NOMO-1 (cell line): ENCODE data around the gene TAS2R41.
A peak's percentile ranks its signal among the peaks of the same experiment; 100 is the strongest.

Experiments
- DNase-seq, 2 experiments: peaks; one replicate each; lab custom pipeline; 2025; ENCODE audit not compliant: unreplicated experiment in 2 of 2; lab: John Stamatoyannopoulos, UW

TAS2R41 gene

GRCh38 chr7:143492043-143492471 lies 14.4 kb downstream of the TAS2R41 start:
- DNase-seq, result peak in 1 of 2 experiments; percentile 6

DNA sequence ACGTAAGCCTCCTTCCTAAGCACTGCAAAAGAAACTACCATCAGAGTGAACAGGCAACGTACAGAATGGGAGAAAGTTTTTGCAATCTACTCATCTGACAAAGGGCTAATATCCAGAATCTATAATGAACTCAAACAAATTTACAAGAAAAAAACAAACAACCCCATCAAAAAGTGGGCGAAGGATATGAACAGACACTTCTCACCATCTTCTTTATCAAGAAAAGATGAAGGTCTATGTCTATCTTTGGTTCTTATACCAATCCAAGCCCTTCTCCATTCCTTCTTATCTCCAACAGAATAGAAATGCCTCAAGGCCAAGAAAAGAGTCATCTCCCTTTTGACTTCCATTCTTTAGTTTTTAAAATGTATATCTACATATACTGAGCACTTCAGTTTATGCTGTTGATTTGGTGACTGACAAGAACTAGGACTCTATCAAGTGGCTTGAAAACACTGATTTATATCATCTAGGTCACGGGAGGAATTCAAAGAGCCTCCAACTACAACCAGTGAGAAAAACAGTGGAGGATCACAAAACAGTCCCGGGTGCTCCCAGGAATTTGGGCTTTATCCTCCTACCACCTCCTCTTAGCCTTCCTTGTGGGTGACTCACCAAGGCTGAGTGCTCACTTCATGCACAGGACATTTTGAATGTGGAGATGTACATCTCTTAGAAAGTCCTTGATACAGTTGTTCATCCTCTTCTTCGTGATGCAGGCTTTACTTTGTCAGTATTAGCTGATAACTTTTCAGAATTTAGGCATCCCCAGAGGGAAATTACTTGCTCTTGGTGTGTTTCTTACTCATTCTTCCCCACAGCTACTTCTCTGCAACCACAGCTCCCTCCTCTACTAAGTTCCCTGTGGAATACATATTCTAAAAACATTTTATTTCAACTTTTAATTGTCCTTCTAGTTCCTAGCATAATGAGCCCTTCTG lies 15.4 kb downstream of the TAS2R41 start:
- DNase-seq, result no peak

DNA sequence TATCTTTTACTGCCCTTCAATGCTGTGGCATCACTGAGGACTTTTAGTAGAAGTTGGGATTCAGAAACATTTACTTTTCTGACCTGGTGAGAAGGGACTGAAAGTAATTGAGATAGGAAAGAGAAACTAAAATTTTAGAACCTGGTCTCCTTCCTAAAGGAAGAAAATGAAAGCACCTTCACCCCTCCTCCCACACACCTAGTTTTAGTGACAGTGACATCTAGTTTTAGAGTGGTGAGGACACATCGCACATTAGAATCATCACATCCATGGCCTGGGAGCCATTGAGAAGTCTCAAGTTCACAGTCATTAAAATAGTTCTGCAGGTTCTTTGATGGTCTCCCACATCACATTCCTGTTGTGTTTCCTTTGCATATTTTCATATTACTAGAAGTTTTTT lies 16.1 kb downstream of the TAS2R41 start:
- no peak for DNase-seq

DNA sequence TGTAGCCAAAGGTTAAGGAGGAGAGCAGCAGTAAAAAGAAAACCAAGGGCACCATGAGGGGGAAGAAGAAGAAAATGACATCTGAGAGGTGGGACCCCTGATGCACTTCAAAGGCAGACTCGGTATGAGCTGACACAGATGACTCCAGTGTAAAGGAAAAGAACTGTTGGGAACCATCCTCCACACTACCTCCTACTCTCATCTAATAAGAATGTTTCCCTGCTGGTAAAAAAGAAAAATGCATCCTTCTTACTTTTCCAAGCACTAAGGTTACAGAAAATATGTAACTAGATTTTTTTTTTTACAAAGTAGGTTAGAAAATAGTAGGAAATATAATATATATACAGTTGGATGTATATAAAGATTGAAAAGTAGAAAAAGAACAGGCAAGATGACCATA lies 16.9 kb downstream of the TAS2R41 start:
- DNase-seq, result no peak

GRCh38 chr7:143495851-143496250 lies 18.2 kb downstream of the TAS2R41 start:
- peak in 1 of 2 experiments; percentile 3 for DNase-seq

DNA sequence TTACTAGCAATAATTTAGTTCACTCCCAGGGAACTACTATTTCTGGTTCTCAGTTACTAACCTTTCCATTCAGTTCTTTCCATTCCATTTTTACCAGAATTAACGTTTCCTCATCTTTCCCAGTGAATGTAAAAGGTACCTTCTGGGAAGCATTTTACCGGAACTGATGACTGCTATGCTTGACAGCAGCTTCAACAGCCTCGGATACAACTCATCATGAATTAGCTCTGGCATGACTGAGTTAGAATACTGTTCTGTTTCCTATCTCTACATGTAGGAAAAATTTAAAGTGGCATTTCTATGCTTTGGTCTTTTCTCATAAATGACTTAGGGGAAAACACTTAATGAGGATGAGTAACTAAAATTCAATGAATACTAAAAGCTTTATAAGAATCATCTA lies 18.6 kb downstream of the TAS2R41 start:
- no peak for DNase-seq

GRCh38 chr7:143497008-143497795 lies 19.5 kb downstream of the TAS2R41 start:
- DNase-seq, result no peak

DNA sequence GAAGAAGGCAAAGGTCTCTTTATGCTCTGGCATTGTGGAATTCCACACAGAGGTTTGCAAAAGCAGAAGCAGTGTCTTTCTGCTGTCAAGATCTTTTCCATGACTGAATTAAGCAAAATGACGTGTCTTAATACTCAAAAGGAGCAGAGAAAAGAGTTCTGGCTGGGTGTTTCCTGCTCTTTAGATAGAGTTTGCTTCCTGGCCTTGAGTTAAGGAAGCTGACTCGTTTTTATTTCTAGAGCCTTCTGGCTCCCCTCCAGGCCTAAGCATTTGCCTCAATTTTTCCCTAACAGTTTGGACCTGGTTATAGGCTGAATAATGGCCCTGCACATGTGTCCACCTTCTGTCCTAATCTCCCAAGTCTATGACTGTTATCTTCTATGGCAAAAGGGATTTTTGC lies 21.6 kb downstream of the TAS2R41 start:
- no peak for DNase-seq

DNA sequence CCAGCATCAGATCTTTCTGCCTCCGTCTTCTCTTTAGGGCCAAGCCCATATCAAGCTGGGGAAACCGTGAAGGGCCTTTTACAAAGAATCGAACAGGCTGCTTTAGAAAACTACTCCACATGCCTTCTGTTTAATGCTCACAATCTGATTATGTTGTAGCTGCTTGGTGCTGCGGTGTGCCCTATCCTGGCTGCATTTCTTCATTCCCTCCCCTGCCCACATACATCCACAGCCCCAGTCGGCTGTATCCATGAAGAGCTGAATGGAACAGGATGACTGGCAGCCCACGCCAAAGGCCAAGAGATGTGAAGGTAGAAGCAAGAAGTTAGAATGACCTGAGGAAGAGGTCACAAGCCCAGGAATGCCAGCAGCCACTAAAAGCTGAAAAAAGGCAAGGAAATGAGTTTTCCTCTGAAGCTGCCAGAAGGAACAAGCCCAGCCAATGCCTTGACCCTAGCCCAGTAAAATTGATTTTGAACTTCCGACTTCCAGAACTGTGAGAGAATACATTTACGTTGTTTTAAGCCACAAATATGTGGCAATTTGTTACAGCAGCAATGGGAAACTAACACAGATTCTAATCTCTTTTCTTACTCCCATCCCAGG lies 22.2 kb downstream of the TAS2R41 start:
- DNase-seq, result no peak

DNA sequence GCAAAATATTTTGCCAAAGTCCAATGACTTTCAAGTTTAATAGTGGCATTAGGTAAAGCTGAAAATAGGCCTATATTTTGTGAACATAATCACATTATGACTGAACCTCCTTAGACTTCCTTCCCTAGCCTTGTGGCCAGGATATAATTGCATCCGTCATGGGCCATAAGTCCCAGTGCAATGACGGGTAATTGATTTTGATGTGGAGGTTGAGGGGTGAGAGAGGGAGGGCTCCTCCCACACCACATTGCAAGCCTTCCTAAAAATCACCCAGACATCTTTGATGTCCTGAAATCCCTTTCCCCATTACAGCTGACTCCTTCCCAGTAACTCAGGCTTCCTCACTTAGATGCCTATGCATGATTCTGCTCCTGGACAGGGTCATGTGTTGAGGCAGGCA lies 25.6 kb downstream of the TAS2R41 start:
- no peak for DNase-seq

DNA sequence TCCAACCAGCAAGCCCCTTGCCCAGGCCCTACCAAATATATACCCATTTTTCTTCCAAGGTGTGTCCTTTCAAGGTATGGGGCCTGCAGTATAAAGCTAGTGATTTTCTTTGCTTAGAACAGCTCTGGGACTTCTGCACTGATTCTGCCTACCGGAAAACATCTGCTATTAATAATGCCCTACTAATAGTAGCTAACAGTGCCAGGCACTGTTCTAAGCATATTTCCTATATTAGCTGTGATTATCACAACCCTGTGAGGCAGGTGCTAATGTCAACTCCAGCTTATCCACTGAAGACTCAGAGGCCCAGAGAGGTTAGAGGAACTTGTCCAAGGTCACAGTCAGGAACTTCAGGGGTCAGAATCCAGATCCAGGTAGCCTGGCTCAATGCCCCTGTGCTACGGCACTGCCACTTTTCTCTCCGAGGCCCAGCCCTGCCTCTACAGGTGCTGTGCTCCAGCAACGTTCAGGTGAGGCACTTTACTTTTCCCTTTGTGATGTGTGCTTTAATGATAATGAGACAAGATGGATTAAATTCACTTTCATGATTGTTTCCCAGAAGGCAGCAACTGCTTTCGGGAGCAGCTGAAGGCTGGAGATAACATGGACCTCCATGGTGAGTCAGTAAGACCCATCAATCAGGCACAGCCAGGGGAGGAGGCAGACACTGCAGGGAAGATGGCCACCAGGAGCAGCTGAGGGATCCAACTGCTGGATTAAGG lies 26.7 kb downstream of the TAS2R41 start:
- no peak for DNase-seq

- DNase-seq, result no peak
Observed at GRCh38 chr7:143504937-143505297, 27.2 kb downstream of the TAS2R41 start.

GRCh38 chr7:143505838-143506237 lies 28.2 kb downstream of the TAS2R41 start:
- no peak for DNase-seq

GRCh38 chr7:143507094-143507518 lies 29.4 kb downstream of the TAS2R41 start:
- DNase-seq, result no peak

DNA sequence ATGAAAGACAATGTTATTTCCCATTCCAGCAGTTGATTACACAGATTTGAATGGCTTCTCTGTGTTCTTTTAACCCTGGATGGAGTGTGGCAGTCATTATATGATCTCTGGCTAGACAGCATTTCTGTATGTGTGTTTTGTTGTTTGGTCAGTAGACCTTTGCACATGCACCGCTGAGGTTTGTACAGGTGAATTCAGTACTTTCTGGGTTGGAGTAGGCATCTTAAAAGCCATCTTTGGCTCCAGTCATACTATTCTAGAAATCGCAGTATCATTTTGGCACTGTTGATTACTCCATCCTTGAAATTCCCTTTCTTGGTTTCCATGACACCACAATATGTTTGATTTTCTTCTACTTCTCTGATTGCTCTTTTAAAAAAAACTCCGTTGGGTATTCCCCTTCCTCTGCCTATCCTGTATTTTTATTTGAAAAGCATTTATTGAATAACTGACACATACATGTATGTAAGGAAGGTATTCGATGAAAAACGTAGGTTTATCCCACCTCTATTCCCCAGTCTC lies 29.9 kb downstream of the TAS2R41 start:
- no peak for DNase-seq

DNA sequence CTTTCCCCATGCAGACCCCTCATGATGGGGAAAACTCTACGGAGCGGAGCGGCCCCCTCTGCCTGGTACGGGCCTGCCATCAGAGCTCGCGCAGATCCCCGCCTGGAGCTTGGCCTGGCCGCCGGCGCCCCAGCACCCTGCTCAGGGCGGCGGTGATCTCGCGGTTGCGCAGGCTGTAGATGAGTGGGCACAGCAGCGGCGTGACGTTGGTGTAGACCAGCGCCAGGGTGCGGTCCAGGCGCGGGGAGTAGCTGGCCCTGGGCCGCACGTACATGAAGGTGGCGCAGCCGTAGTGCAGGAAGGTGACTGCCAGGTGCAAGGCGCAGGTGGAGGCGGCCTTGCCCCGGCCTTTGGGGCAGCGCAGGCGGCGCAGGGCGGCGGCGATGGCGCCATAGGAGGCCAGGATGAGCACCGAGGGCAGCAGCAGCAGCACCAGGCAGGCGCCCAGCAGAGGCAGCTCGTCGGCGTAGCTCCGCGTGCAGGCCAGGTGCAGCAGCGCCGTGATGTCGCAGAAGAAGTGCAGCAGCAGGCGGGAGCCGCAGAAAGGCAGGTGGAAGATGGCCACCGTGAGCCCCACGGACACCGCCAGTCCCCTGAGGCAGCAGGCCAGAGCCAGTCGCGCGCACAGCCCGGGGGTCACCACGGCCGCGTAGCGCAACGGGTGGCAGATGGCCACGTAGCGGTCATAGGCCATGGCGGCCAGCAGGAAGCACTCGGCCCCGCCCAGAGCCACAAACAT lies 33.4 kb downstream of the TAS2R41 start:
- no peak for DNase-seq

- DNase-seq, result no peak
Observed at GRCh38 chr7:143511593-143512047, 33.9 kb downstream of the TAS2R41 start.

- DNase-seq, result no peak
Observed at GRCh38 chr7:143512488-143513340, 35.0 kb downstream of the TAS2R41 start.

DNA sequence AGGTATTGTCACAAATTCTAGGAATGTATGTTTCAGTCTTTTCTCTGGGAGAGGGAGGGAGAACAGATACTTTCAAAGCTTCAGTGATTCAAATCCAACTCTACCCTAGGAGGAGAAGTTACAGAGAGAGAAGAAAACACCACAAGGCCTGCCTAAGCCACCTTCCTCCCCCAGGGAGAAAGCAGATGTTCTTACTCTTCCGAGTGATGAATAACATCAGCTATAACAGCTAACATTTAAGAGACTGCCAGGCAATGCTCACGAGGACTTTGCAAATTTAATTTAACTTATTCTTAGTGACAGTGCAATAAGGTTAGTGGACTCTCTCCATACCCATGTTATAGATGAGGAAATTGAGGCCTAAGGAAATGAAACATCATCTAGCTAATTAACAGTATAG lies 36.8 kb downstream of the TAS2R41 start:
- DNase-seq, result no peak
